Ectodermal cell (in vitro differentiated cells): ENCODE data around the gene TNS1.

Experiments used
- H3K27ac ChIP-seq: 2 replicates; pipeline ENCODE4 v1.7.0; 2013; ENCODE audit warnings: mild to moderate bottlenecking, low read depth, low read length; ENCODE audit not compliant: insufficient read depth, poor library complexity, severe bottlenecking
- H3K27me3 ChIP-seq: 2 replicates; pipeline ENCODE4 v1.7.0; 2013; ENCODE audit warnings: mild to moderate bottlenecking, low read length; ENCODE audit not compliant: insufficient read depth, control insufficient read depth, poor library complexity, severe bottlenecking
- H3K36me3 ChIP-seq: one replicate; pipeline ENCODE4 v1.7.0; 2013; ENCODE audit warnings: low read length; ENCODE audit not compliant: control insufficient read depth, insufficient read depth
- H3K4me1 ChIP-seq: one replicate; pipeline ENCODE4 v1.7.0; 2013; ENCODE audit warnings: low read length; ENCODE audit not compliant: control insufficient read depth, insufficient read depth
- H3K4me3 ChIP-seq: 2 replicates; pipeline ENCODE4 v1.7.0; 2013; ENCODE audit warnings: low read depth, low read length, control low read depth; ENCODE audit not compliant: insufficient read depth
- H3K9me3 ChIP-seq: 2 replicates; pipeline ENCODE4 v1.7.0; 2013; ENCODE audit warnings: mild to moderate bottlenecking, low read length, moderate library complexity; ENCODE audit not compliant: control insufficient read depth
- WGBS, 2 experiments: methylation state at CpG; one replicate each; pipeline ENCODE4 v1.1.7; 2013; ENCODE audit warnings: missing lambda C conversion rate in 2 of 2; 5-methylcytosine and 5-hydroxymethylcytosine counted together

The TNS1 gene

DNA sequence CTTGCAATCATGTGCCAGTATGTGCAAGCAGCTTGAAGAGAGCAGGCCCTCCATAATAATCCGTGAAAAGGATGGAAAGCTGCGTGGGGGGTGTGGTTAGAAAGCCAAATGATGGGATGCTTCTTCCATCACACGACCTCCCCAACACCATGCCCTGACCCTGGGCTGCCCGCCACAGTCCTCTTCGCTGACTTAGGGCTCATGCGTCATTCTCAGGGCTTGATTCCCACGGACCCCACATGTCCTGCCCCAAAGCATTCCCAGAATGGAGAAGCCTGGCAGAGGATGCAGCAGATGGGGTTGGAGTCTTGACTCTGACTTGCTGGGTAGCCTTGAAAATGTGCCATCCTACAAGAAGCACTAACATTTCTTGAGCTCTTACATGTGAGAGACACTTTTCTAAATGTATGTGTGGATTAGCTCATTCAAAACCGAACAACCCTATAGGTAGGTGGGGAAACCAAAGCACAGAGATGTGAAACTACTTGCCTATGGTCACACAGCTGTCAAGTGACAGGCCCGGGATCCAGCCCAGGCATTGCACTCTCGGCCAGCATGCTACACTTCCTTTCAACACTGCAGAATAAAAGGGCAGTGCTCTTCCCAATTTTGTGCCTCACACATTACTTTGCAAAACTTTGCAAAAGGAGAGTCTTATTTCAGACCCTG, 3.7 kb downstream of the TNS1 start:
- Histone ChIP-seq H3K27ac (no peak overlapping the region), H3K36me3 (no peaks in the 10 kb centered on the region), H3K9me3 (no peaks in the 10 kb centered on the region), H3K4me3 (no peak overlapping the region), H3K4me1 (peaks cover 40% of the 10 kb centered on the region), H3K27me3 (no peaks in the 10 kb centered on the region)
- 89 to 92% methylated on average over 10 of the region's 10 CpGs for WGBS, 2 experiments

DNA sequence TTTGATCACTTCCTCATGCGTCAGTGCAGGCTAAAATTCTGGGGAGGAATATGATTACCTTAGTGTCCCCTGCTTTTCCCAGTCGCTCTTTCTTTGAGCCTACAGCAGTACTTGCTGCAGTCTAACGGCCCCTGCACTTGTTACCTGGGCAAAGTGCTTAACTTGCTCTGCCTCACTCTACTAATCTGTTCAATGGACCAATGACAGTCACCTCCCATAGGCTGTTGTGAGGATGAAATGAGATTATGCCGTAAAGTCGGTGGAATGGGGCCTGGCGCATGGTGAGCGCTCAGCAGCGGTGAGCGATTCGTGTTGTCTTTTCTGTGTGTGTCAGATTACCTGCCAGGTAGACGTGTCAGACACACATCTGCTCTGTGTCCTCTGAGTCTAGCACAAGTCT, 5.3 kb downstream of the TNS1 start:
- Histone ChIP-seq H3K9me3 (no peaks in the 10 kb centered on the region), H3K27ac (no peak overlapping the region), H3K4me1 (peaks cover 25% of the 10 kb centered on the region), H3K4me3 (no peak overlapping the region), H3K27me3 (no peaks in the 10 kb centered on the region), H3K36me3 (no peaks in the 10 kb centered on the region)
- 94 to 95% methylated on average over 11 of the region's 11 CpGs for WGBS, 2 experiments

GRCh38 chr2:217996361-217996760, 6.4 kb downstream of the TNS1 start:
- Histone ChIP-seq H3K4me1 (peaks cover 16% of the 10 kb centered on the region), H3K4me3 (no peak overlapping the region), H3K36me3 (no peaks in the 10 kb centered on the region), H3K9me3 (no peaks in the 10 kb centered on the region), H3K27me3 (no peaks in the 10 kb centered on the region), H3K27ac (no peak overlapping the region)
- WGBS, 2 experiments: 88% methylated on average over 7 of the region's 7 CpGs

DNA sequence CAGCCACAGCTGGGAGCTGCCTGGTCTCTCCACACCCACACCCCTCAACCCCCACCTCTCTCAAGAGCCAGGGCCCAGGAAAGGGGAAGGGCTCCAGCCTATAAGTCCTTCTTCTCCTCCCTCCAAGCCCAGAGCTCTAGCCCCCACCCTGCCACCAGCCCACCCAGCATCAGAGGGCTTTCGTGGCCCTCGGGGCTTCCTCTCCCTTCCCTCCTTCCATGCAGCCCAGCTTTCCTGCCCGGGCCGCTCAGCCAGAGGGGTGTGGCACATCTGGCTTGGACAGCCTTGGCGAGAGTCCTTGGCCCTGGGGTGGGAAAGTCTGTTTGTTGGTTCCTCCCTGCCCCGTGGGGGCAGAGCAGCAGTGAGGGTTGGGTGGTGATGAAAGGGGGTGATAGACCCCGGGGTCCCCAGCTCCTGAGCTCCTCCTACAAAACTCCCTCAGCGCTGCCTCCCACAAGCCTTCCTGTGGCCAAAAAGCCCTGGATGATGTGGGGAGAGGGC, 7.0 kb downstream of the TNS1 start:
- H3K36me3 ChIP-seq: no peaks in the 10 kb centered on the region
- WGBS, 2 experiments: 69 to 71% methylated on average over 8 of the region's 8 CpGs
- H3K4me1 ChIP-seq: peaks cover 16% of the 10 kb centered on the region
- no peak overlapping the region for H3K4me3 ChIP-seq
- H3K9me3 ChIP-seq: no peaks in the 10 kb centered on the region
- no peaks in the 10 kb centered on the region for H3K27me3 ChIP-seq
- H3K27ac ChIP-seq: no peak overlapping the region

DNA sequence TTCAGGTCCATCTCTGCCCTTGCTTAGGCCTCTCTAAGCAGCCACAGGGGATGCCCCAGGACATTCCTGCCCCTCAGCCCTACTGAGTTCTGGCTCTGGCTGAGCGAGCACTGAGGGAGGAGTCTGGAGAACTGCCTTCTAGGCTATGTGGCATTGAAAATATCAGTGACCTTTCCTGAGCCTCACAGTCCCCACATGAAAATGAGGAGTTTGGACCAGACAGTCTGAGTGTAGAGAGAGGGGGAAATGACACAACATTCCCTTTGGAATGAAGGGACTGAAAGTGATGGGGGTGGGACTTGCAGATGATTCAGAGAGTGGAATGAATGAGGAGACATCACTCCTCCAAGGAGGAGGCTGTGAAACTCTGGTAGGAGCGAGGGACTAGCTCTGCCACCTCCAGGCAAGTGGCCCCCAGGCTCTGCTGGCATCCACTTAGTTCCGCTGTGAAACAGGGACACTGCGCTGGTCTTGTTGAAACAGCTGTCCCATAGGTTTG, 8.0 kb downstream of the TNS1 start:
- Histone ChIP-seq H3K27me3 (no peaks in the 10 kb centered on the region), H3K9me3 (no peaks in the 10 kb centered on the region), H3K27ac (no peak overlapping the region), H3K36me3 (no peaks in the 10 kb centered on the region), H3K4me1 (peaks cover 16% of the 10 kb centered on the region), H3K4me3 (no peak overlapping the region)
- 88 to 91% methylated on average over 4 of the region's 4 CpGs for WGBS, 2 experiments

DNA sequence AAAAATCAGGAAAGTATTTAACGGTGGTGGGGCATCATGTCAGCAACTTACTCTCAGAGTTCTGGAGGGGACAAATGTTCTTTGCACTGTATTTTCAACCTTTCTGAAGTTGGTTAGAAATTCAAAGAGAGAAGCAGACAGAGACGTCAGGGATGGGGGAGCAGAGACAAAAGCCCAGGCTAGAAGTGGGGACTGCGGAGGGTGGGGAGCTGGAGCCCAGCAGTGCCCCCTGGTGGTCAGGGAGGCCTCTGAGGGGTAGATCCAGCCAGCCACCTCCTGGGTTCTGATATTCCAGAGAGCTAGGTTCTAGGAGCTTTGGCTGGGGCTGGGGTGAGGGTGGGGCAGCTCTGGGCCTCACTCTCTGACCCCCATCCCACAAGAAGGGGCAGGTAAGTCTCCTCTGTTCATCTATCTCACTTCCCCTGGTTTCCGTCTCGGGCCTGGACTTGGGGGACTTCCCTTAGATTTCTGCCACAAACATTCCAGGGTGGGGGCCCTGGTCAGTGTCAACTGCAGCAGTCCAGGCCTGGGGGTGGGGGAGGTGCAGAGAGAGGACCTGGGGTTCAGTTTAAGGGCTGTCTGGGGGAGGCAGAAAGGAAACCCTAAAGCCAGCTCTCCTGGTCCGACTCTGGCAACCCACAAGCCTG, 8.9 kb downstream of the TNS1 start:
- Histone ChIP-seq H3K27me3 (no peaks in the 10 kb centered on the region), H3K4me3 (no peak overlapping the region), H3K36me3 (no peaks in the 10 kb centered on the region), H3K9me3 (no peaks in the 10 kb centered on the region), H3K27ac (no peak overlapping the region), H3K4me1 (peaks cover 16% of the 10 kb centered on the region)
- 59 to 64% methylated on average over 6 of the region's 6 CpGs for WGBS, 2 experiments

- Histone ChIP-seq H3K27me3 (no peaks in the 10 kb centered on the region), H3K4me3 (no peak overlapping the region), H3K27ac (no peak overlapping the region), H3K9me3 (no peaks in the 10 kb centered on the region), H3K36me3 (no peaks in the 10 kb centered on the region), H3K4me1 (peaks cover 16% of the 10 kb centered on the region)
- 91 to 98% methylated on average over 6 of the region's 6 CpGs for WGBS, 2 experiments
Measured at GRCh38 chr2:217993138-217993537, 9.7 kb downstream of the TNS1 start.

GRCh38 chr2:217992061-217992460, 10.7 kb downstream of the TNS1 start:
- WGBS, 2 experiments: 91 to 95% methylated on average over 3 of the region's 3 CpGs
- Histone ChIP-seq H3K27ac (no peak overlapping the region), H3K36me3 (no peaks in the 10 kb centered on the region), H3K4me3 (no peak overlapping the region), H3K9me3 (no peaks in the 10 kb centered on the region), H3K4me1 (peaks cover 16% of the 10 kb centered on the region), H3K27me3 (no peaks in the 10 kb centered on the region)

DNA sequence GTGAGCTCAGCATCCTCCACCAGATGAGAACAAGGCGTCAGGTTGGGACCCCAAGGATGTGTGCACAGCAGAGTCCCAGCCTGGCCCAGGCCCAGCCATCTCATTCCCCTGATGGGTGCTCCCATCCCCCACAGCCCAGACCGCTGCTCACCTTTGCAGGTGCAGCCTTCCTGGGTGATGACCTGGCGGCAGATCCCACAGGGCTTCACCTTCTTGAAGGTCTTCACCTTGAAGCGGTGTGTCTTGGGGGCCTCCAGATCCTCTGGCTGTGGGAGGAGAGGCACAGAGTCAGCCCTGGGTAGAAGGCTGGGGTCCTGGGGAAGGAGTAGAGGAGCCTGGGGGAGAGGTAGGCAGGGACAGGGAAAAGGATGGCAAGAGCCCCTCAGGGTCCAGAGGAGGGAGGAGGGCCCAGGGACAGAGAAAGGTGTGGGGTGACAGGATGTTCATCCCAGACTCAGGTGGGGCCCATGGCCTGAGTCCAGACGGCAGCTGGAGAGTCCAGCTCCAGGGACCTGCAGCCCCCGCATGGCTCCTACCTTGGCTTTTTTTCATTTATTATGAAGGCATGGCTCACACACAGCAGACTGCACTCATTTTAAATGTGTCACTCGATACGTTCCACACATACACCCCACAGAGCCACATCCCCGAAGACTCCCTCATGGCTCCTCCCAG, 11.9 kb downstream of the TNS1 start:
- no peaks in the 10 kb centered on the region for H3K27me3 ChIP-seq
- H3K9me3 ChIP-seq: no peaks in the 10 kb centered on the region
- H3K36me3 ChIP-seq: no peaks in the 10 kb centered on the region
- no peak overlapping the region for H3K4me3 ChIP-seq
- H3K27ac ChIP-seq: no peak overlapping the region
- H3K4me1 ChIP-seq: peaks cover 16% of the 10 kb centered on the region
- WGBS, 2 experiments: 92 to 93% methylated on average over 9 of the region's 9 CpGs

GRCh38 chr2:217990389-217990788, 12.4 kb downstream of the TNS1 start:
- no peaks in the 10 kb centered on the region for H3K36me3 ChIP-seq
- peaks cover 11% of the 10 kb centered on the region for H3K4me1 ChIP-seq
- no peaks in the 10 kb centered on the region for H3K27me3 ChIP-seq
- 89% methylated on average over 3 of the region's 3 CpGs for WGBS, 2 experiments
- H3K4me3 ChIP-seq: no peak overlapping the region
- H3K27ac ChIP-seq: no peak overlapping the region
- H3K9me3 ChIP-seq: no peaks in the 10 kb centered on the region
